Natural killer cell (primary cell): ENCODE results near the gene SYT14. TPM values are rescaled to one million over a fixed set of nuclear protein-coding genes. Genes with fewer than 3 reads are reported as not detected.
"Not testable (repeated sequence)": the region's sequence is repeated elsewhere in the genome, so short reads cannot be mapped to it uniquely, and the experiment has no call there.

ENCODE experiments used
- ATAC-seq, 3 donors: fragments of 150-1000 bp in 2 of 3; fragments of 200-7000 bp in 1 of 3; cut with Tn5 transposase; 1 replicate in 1 of 3; 2 replicates in 2 of 3; pipeline ENCODE4 v1.10.0; 2021; ENCODE audit warnings: mild to moderate bottlenecking in 2 of 3, moderate library complexity in 2 of 3
- DNase-seq, 2 donors: peaks; one replicate each; pipeline versions ENCODE4 v3.0.0 to v3.0.0-alpha.2; 2013 to 2021; ENCODE audit warnings: mixed read lengths in 1 of 2
- H3K27ac ChIP-seq: one replicate; pipeline ENCODE4 v1.5.1; 2013; ENCODE audit warnings: mild to moderate bottlenecking, low read length
- H3K27me3 ChIP-seq: one replicate; pipeline ENCODE4 v1.6.1; 2013; ENCODE audit warnings: low read length; ENCODE audit not compliant: control insufficient read depth, insufficient read depth
- H3K36me3 ChIP-seq: one replicate; pipeline ENCODE4 v1.6.1; 2013; ENCODE audit warnings: low read length; ENCODE audit not compliant: control insufficient read depth, insufficient read depth
- H3K4me1 ChIP-seq: one replicate; pipeline ENCODE4 v1.6.1; 2013; ENCODE audit warnings: low read length; ENCODE audit not compliant: control insufficient read depth, insufficient read depth
- H3K4me3 ChIP-seq: one replicate; pipeline ENCODE4 v1.5.1; 2013; ENCODE audit warnings: low read length
- H3K9me3 ChIP-seq: one replicate; pipeline ENCODE4 v1.6.1; 2013; ENCODE audit warnings: low read length; ENCODE audit not compliant: control insufficient read depth, insufficient read depth
- H3K27ac Mint-ChIP-seq, 2 donors: one replicate each; pipeline ENCODE4 v1.8.0; 2022; ENCODE audit warnings: mild to moderate bottlenecking in 2 of 2, mixed read lengths in 2 of 2, moderate library complexity in 1 of 2
- H3K27me3 Mint-ChIP-seq, 2 donors: one replicate each; pipeline ENCODE4 v1.8.0; 2022; ENCODE audit warnings: low read depth in 2 of 2, mixed read lengths in 2 of 2
- H3K36me3 Mint-ChIP-seq: one replicate; pipeline ENCODE4 v1.8.0; 2022; ENCODE audit warnings: mixed read lengths
- H3K4me1 Mint-ChIP-seq, 2 donors: one replicate each; pipeline ENCODE4 v1.8.0; 2022; ENCODE audit warnings: mixed read lengths in 2 of 2
- H3K4me3 Mint-ChIP-seq: one replicate; pipeline ENCODE4 v1.8.0; 2022; ENCODE audit warnings: mild to moderate bottlenecking, moderate library complexity, mixed read lengths
- H3K9me3 Mint-ChIP-seq, 2 donors: one replicate each; pipeline ENCODE4 v1.8.0; 2022; ENCODE audit warnings: mixed read lengths in 2 of 2
- CTCF ChIP-seq: fragments of 200-600 bp; IDR thresholded peaks from one replicate; pipeline ENCODE4 v1.8.0; 2022; ENCODE audit warnings: antibody characterized with exemption
- WGBS: methylation state at CpG from one replicate; pipeline ENCODE4 v1.1.7; 2013; ENCODE audit warnings: missing lambda C conversion rate; ENCODE audit not compliant: insufficient coverage; 5-methylcytosine and 5-hydroxymethylcytosine counted together
- intact Hi-C: fragments of 100-400 bp; cut with micrococcal nuclease; formaldehyde crosslinking; loops from one replicate; pipeline ENCODE4 v1.14.2; 2022
- total RNA-seq, 4 donors: library from RNA; stranded (reverse); fragments of 120-200 nt in 1 of 4; gene quantifications; one replicate each; pipeline versions ENCODE4 v1.2.3 to v1.2.4, GENCODE V29; 2013 to 2022

Gene SYT14
- total RNA-seq, 3 donors from 2014 or later (not counting 1 experiment from before 2014, with no cell fraction given), result not detected

- ATAC-seq, result no peak
- intact Hi-C loops, result no loop called here
- H3K27me3 Mint-ChIP-seq, result peaks cover 0 to 7% of the 10 kb centered on the region in 2 donors
- Histone ChIP-seq H3K4me3 (no peak overlapping the region), H3K27me3 (no peaks in the 10 kb centered on the region), H3K9me3 (no peaks in the 10 kb centered on the region), H3K27ac (no peak overlapping the region), H3K36me3 (no peaks in the 10 kb centered on the region), H3K4me1 (no peaks in the 10 kb centered on the region)
- H3K27ac Mint-ChIP-seq, result no peak overlapping the region
- no peak for DNase-seq
- no peak for TF ChIP-seq CTCF
- no peaks in the 10 kb centered on the region for H3K9me3 Mint-ChIP-seq
- no peaks in the 10 kb centered on the region for H3K36me3 Mint-ChIP-seq
- WGBS, result 94% methylated on average over 7 of the region's 8 CpGs
- no peak overlapping the region for H3K4me3 Mint-ChIP-seq
- no peaks in the 10 kb centered on the region for H3K4me1 Mint-ChIP-seq
Measured at GRCh38 chr1:210174133-210174532, 236.1 kb downstream of the SYT14 start.

- Mint-ChIP-seq H3K4me3 (no peak overlapping the region), H3K27ac (no peak overlapping the region), H3K27me3 (peaks cover 3 to 17% of the 10 kb centered on the region in 2 donors), H3K4me1 (no peaks in the 10 kb centered on the region), H3K9me3 (no peaks in the 10 kb centered on the region), H3K36me3 (no peaks in the 10 kb centered on the region)
- WGBS, result 56% methylated on average over 2 of the region's 2 CpGs
- Histone ChIP-seq H3K9me3 (no peaks in the 10 kb centered on the region), H3K4me3 (no peak overlapping the region), H3K4me1 (no peaks in the 10 kb centered on the region), H3K27ac (no peak overlapping the region), H3K36me3 (no peaks in the 10 kb centered on the region), H3K27me3 (no peaks in the 10 kb centered on the region)
- no peak for TF ChIP-seq CTCF
- DNase-seq, result no peak
- intact Hi-C loops, result no loop called here
- no peak for ATAC-seq
Measured at GRCh38 chr1:210185063-210185462, 247.0 kb downstream of the SYT14 start.

GRCh38 chr1:210187849-210188606, 250.0 kb downstream of the SYT14 start:
- H3K4me3 Mint-ChIP-seq, H3K27ac ChIP-seq, H3K27ac Mint-ChIP-seq, H3K9me3 Mint-ChIP-seq, H3K9me3 ChIP-seq, H3K27me3 ChIP-seq, H3K36me3 ChIP-seq, H3K4me3 ChIP-seq, H3K36me3 Mint-ChIP-seq, H3K4me1 Mint-ChIP-seq, H3K4me1 ChIP-seq, DNase-seq, H3K27me3 Mint-ChIP-seq, ATAC-seq, intact Hi-C loops: not testable (repeated sequence)
- WGBS, result 88% methylated on average over 18 of the region's 18 CpGs

GRCh38 chr1:210189426-210189825, 251.4 kb downstream of the SYT14 start:
- no peaks in the 10 kb centered on the region for H3K27me3 ChIP-seq
- no peaks in the 10 kb centered on the region for H3K36me3 Mint-ChIP-seq
- no peaks in the 10 kb centered on the region for H3K27me3 Mint-ChIP-seq
- peaks cover 4% of the 10 kb centered on the region for H3K9me3 ChIP-seq
- intact Hi-C loops, result no loop called here
- WGBS, result 84% methylated on average over 7 of the region's 7 CpGs
- no peaks in the 10 kb centered on the region for H3K4me1 ChIP-seq
- no peaks in the 10 kb centered on the region for H3K36me3 ChIP-seq
- DNase-seq, result no peak
- H3K4me3 Mint-ChIP-seq, result no peak overlapping the region
- H3K27ac Mint-ChIP-seq, result no peak overlapping the region
- no peaks in the 10 kb centered on the region for H3K4me1 Mint-ChIP-seq
- no peak for TF ChIP-seq CTCF
- no peaks in the 10 kb centered on the region for H3K9me3 Mint-ChIP-seq
- ATAC-seq, result no peak
- no peak overlapping the region for H3K4me3 ChIP-seq
- H3K27ac ChIP-seq, result no peak overlapping the region
